ENCODE measurements around the gene SIGLEC5. TPM values are rescaled to one million over a fixed set of nuclear protein-coding genes. Genes with fewer than 3 reads are reported as not detected.

The SIGLEC5 gene
- total and polyA plus RNA-seq, 2 of the 13 experiments (the other 11 are each of a cell fraction or from before 2014, with no cell fraction given) = not detected

GRCh38 chr19:51586799-51587198 lies 43.4 kb downstream of the SIGLEC5 start:
- intact Hi-C loops (cut with micrococcal nuclease; ENCODE audit: unreplicated experiment) (no loop called here), in situ Hi-C loops (cut with HindIII; ENCODE audit: extremely low pct_ligation_motif_present, low pct_unique_long_range_greater_than_20kb) (no loop called here)
- Histone ChIP-seq H2AFZ (ENCODE audit: low read length) (no peak overlapping the region), H3K4me2 (ENCODE audit: low read depth, low read length) (no peak overlapping the region), H3K9me3 (ENCODE audit: low read length) (peaks cover 3% of the 10 kb centered on the region; the same call in 1 of the 2 replicates), H3K79me2 (ENCODE audit: insufficient read depth, low read length) (no peaks in the 10 kb centered on the region), H3K4me1 (ENCODE audit: insufficient read depth, low read length) (no peaks in the 10 kb centered on the region), H3K27me3 (ENCODE audit: control insufficient read depth in 1 of 2, insufficient read depth in 2 of 2, low read length in 2 of 2) (no peaks in the 10 kb centered on the region), H3K9ac (ENCODE audit: insufficient read depth, low read depth, low read length) (no peak overlapping the region), H3K27ac (ENCODE audit: extremely low read length, insufficient read depth, low read length) (no peak overlapping the region), H3K36me3 (replicated peaks in 1 of 2; ENCODE audit: control insufficient read depth in 1 of 2, insufficient read depth in 2 of 2, low read length in 2 of 2) (peaks cover 0 to 4% of the 10 kb centered on the region in 2 experiments; a peak in 1 of 5 replicates), H4K20me1 (ENCODE audit: insufficient read depth, low read length) (no peaks in the 10 kb centered on the region), H3K4me3 (replicated peaks in 1 of 3; ENCODE audit: insufficient read depth in 1 of 3, low read depth in 2 of 3, low read length in 3 of 3) (no peak overlapping the region)
- BruUV-seq (replicated peaks) = no TSS peak
- POLR2A ChIA-PET = no interaction called here
- TF ChIP-seq ZNF431 (CRISPR knock-in tag; IDR thresholded peaks at IDR 0.05; ENCODE audit: borderline replicate concordance, low read depth) (no peak), ARNTL (CRISPR knock-in tag; IDR thresholded peaks at IDR 0.05) (no peak), ZNF790 (CRISPR knock-in tag; IDR thresholded peaks at IDR 0.05; ENCODE audit: borderline replicate concordance) (no peak), ZNF703 (CRISPR knock-in tag; IDR thresholded peaks at IDR 0.05; ENCODE audit: borderline replicate concordance) (no peak), MAFG (CRISPR knock-in tag; IDR thresholded peaks at IDR 0.05) (no peak), ZNF710 (CRISPR knock-in tag; IDR thresholded peaks at IDR 0.05; ENCODE audit: borderline replicate concordance) (no peak), IRF2 (CRISPR knock-in tag; IDR thresholded peaks at IDR 0.05) (no peak)
- DNase-seq (ENCODE audit: low spot score) (no peak), FAIRE-seq (no peak), ATAC-seq (no peak)
- 64% methylated on average over 4 of the region's 4 CpGs for WGBS (ENCODE audit: low lambda C conversion rate)
- CTCF ChIA-PET (ENCODE audit: low intra/inter-chr PET ratio, low total read pairs) = no interaction called here
